ENCODE measurements around the gene MYLK.

DNA sequence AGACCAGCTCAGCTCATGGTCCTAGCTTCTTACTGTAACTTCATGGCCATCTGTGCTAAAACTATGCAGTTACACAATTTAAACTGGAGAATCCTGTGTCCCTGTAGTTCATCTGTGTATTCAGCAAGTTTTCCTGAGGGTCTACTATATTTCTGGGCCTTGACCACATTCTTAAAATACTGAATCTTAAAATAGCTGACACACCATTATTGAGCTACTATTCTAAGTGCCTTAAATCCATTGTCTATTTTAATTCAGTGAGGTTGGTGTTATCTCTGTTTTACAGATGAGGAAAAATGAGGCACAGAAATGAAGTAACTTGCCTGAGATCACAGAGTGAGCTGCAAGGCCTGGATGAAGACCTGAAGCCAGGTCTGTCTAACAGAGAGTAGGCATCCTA, 22.0 kb downstream of the MYLK start:
- TF ChIP-seq TAF1 (IDR thresholded peaks at IDR 0.05; ENCODE audit: borderline replicate concordance, low read depth, low read length) (no peak), NBN (IDR thresholded peaks at IDR 0.05) (no peak), NR2C2 (IDR thresholded peaks at IDR 0.05; ENCODE audit: borderline replicate concordance, control insufficient read depth, insufficient read length, low read depth) (no peak), CBX5 (IDR thresholded peaks at IDR 0.05; ENCODE audit: low read depth) (no peak), EP300 (IDR thresholded peaks at IDR 0.05; ENCODE audit: borderline replicate concordance in 1 of 2, control insufficient read depth in 1 of 2, low read depth in 2 of 2, low read length in 2 of 2) (no peak), BACH1 (IDR thresholded peaks at IDR 0.05; ENCODE audit: borderline replicate concordance) (no peak), DPF2 (IDR thresholded peaks at IDR 0.05) (no peak)
